DND-41 (cell line): ENCODE data around the gene AGAP1.

Experiments used
- CTCF ChIP-seq: IDR thresholded peaks from 2 replicates; pipeline ENCODE4 v1.5.1; 2012; ENCODE audit warnings: borderline replicate concordance, low read length, moderate library complexity, mild to moderate bottlenecking; ENCODE audit not compliant: poor library complexity, severe bottlenecking; ENCODE audit errors: extremely low read depth
- EZH2 ChIP-seq: IDR thresholded peaks from 3 replicates; pipeline ENCODE4 v1.6.1; 2012; ENCODE audit warnings: borderline replicate concordance, low read depth, mild to moderate bottlenecking, moderate library complexity, low read length, inconsistent platforms; ENCODE audit not compliant: severe bottlenecking

- TF ChIP-seq CTCF (no peak), EZH2 (no peak)
These were observed 672.3 kb downstream of the AGAP1 start for GRCh38 chr2:236165842-236166795.
